Endothelial cell of umbilical vein (primary cell): ENCODE measurements around the gene SBF1.

Experiments used
- EZH2 ChIP-seq: IDR thresholded peaks from 2 replicates; pipeline ENCODE4 v1.6.1; 2012; ENCODE audit warnings: borderline replicate concordance, low read depth, mild to moderate bottlenecking, moderate library complexity, low read length, inconsistent platforms; ENCODE audit not compliant: severe bottlenecking
- MYC ChIP-seq: IDR thresholded peaks from one replicate; pipeline ENCODE4 v1.6.1; 2011; ENCODE audit warnings: mild to moderate bottlenecking, low read depth, low read length
- POLR2A ChIP-seq: IDR thresholded peaks from 2 replicates; pipeline ENCODE4 v1.6.1; 2012; ENCODE audit warnings: low read depth, mild to moderate bottlenecking, control low read depth, low read length
- POLR2AphosphoS5 ChIP-seq: IDR thresholded peaks from 2 replicates; pipeline ENCODE4 v1.6.1; 2012; ENCODE audit warnings: low read depth, mild to moderate bottlenecking, control low read depth, low read length, moderate library complexity; ENCODE audit not compliant: insufficient read depth
- TF ChIP-seq, protein P1 (sequence below), 2 donors: IDR thresholded peaks; 1 replicate in 1 of 2; 2 replicates in 1 of 2; pipeline ENCODE4 v1.5.1; 2011; ENCODE audit warnings: low read length in 2 of 2, mild to moderate bottlenecking in 2 of 2, moderate library complexity in 2 of 2, control low read depth in 1 of 2, inconsistent platforms in 1 of 2, low read depth in 1 of 2; ENCODE audit not compliant: insufficient read depth in 1 of 2; ENCODE audit errors: extremely low read depth in 1 of 2
- TF ChIP-seq, protein P2 (sequence below): IDR thresholded peaks from 2 replicates; pipeline ENCODE4 v1.6.1; 2011; ENCODE audit not compliant: insufficient read depth, insufficient read length

DNA sequence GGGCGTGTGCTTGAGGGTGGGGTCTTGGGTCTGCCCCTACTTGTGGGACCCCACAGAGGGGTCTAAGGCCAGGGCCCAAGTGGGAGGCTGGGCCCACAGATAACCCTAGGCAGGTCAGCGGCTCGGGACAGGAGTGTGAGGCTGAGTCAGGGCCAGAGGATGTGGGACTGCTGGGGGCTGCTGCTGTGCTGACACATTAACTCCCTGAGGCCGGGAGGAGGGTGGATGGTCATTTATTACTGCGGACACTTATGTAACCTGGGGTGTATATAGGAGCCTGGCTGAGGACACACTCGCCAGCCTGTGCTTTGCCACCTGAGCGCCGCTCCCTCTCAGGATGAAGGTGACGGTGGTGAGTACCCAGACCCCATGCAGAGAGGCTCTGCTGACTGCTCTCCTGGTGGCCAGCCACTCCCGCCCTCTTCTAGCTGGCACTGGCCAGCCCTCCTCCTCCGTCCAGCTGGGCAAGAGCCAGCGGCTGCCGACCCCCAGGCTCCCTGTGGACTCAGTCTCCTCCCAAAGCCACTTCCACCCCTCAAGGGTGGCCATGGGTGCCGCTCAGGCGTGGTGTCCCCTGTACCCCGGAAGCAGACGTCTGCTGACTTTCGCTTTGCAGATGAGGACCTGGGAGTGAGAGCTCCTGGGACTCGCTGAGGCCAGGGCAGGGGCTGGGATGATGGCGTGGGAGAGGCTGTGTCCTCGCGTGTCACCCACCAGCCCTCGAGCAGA is 11.9 kb upstream of the SBF1 start, which contains the start of gene MIOX:
- TF ChIP-seq, protein P1, sequence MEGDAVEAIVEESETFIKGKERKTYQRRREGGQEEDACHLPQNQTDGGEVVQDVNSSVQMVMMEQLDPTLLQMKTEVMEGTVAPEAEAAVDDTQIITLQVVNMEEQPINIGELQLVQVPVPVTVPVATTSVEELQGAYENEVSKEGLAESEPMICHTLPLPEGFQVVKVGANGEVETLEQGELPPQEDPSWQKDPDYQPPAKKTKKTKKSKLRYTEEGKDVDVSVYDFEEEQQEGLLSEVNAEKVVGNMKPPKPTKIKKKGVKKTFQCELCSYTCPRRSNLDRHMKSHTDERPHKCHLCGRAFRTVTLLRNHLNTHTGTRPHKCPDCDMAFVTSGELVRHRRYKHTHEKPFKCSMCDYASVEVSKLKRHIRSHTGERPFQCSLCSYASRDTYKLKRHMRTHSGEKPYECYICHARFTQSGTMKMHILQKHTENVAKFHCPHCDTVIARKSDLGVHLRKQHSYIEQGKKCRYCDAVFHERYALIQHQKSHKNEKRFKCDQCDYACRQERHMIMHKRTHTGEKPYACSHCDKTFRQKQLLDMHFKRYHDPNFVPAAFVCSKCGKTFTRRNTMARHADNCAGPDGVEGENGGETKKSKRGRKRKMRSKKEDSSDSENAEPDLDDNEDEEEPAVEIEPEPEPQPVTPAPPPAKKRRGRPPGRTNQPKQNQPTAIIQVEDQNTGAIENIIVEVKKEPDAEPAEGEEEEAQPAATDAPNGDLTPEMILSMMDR (IDR thresholded peaks at IDR 0.05; ENCODE audit: extremely low read depth in 1 of 2, insufficient read depth in 1 of 2, low read depth in 1 of 2, low read length in 2 of 2), result no peak
- TF ChIP-seq POLR2AphosphoS5, result no peak
- no peak for TF ChIP-seq MYC
- TF ChIP-seq EZH2, result no peak
- TF ChIP-seq, protein P2, sequence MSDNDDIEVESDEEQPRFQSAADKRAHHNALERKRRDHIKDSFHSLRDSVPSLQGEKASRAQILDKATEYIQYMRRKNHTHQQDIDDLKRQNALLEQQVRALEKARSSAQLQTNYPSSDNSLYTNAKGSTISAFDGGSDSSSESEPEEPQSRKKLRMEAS, result no peak
- TF ChIP-seq POLR2A, result no peak
